CD4-positive, alpha-beta T cell treated with Interleukin-1 beta for 1 hour (primary cell): ENCODE measurements around the gene ANK3.

Source experiments
- DNase-seq, 2 donors: peaks; one replicate each; pipeline ENCODE4 v3.0.0-alpha.2; 2020 to 2022

ANK3 gene

DNA sequence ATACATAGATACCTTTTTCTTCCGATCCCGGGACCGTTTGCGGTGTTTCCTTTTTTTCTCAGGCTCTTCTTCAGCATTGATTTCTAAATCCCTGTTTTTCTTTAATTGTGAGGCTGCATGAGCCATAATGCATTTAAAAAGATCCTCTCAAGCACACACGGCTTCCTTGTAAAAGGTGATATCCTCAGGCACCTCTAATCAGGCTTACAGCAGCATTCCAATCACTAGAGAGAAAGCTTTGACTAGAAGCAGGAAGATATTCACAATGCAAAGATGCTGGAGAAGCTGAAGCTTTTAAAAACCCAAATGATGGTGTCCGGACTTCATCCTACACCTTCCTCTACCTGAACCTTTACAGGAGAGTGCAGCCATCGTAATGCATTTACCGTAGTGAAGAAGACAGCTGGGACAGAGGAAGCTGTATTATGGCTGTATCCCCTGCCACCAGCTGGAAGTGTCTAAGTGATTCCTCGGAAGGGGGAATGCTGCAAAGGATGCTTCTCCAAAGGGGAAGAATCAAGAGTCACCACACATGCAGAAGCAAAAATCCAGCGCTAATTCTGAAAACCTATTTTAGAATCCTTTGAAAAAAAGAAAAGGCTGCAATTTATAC is at the start of gene ANK3:
Gene ANK3 (minus strand): TSS at position 463 of the 613 bp plus-strand sequence. CDS start 337 bp downstream, at position 126.
- no peak for DNase-seq

DNA sequence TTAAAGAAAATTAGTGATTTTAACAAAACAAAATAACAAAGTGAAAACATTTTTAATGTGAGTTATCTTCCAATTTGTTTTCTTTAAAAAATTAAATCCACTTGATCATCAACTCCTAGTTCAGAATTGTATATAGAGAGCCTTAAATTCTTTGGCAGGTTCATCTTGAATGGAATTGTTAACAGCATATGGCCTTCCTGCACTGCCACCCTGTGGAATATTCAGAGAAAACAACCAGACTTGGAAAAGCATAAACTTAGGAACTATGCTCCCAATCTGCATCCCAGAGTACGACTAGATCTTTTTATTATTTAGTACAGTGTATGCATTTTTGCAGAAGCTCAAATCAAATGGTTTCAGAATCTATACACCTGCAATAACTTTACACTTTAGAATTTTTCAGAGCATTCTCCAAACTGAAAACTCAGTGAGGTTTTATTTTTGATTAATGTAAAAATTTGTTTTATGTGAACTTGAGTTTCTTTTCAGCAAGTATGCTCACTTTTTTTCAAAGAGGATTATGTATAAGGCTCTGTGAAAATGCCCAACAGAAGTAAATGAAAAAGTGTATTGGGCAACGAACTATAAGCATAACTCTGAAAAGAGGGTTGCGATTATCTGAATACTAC is 44.9 kb upstream of the ANK3 start:
- DNase-seq: peak; percentile 3 to 15

GRCh38 chr10:60433684-60434083 is 44.0 kb upstream of the ANK3 start:
- DNase-seq: no peak

DNA sequence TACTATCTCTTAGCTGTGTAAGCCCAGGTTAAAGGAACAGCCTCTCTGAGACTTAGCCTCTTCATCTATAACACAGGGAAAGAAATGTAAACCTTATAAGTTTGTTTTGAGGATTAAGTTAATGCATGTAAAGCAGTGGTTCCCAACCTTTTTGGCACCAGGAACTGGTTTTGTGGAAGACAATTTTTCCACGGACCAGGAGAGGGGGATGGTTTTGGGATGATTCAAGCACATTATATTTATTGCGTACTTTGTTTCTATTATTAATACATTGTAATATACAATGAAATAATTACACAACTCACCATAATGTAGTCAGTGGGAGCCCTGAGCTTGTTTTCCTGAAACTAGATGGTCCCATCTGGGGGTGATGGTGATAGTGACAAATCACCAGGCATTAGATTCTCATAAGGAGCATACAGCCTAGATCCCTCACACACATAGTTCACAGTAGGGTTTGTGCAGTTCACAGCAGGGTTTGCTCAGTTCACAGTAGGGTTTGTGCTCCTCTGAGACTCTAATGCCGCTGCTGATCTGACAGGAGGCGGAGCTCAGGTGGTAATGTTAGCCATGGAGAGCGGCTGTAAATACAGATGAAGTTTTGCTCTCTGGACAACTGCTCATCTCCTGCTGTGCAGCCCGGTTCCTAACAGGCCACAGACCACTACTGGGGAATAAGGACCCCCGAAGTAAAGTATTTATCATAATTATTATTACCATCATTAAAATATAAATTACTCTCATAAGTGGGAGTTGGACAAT is 41.3 kb upstream of the ANK3 start:
- no peak for DNase-seq

GRCh38 chr10:60430017-60430416 is 40.3 kb upstream of the ANK3 start:
- no peak for DNase-seq

GRCh38 chr10:60429084-60429849 is 39.6 kb upstream of the ANK3 start:
- no peak for DNase-seq

- DNase-seq: no peak
Observed at GRCh38 chr10:60428387-60428737, 38.7 kb upstream of the ANK3 start.

- no peak for DNase-seq
Observed at GRCh38 chr10:60427709-60428386, 38.2 kb upstream of the ANK3 start.

DNA sequence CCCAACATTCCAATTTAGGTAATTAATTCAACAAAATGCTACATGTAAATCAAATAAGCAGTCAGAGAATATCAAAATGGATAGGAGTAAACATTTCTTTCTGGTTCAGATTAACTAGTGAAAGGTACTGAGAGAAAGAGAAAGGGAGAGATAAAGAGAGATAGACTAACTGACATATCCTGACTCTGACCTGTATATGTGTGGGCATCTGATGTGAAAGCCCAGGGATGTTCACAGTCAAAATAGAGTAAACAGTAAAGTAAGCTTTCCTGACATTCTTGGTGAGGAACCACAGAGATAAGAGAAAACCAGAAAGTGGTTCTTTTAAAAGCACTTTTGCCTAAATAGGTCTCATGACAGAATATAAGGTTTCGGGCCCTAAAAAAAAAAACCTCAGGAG is 37.5 kb upstream of the ANK3 start:
- no peak for DNase-seq

GRCh38 chr10:60426425-60426824 is 36.8 kb upstream of the ANK3 start:
- DNase-seq: no peak

DNA sequence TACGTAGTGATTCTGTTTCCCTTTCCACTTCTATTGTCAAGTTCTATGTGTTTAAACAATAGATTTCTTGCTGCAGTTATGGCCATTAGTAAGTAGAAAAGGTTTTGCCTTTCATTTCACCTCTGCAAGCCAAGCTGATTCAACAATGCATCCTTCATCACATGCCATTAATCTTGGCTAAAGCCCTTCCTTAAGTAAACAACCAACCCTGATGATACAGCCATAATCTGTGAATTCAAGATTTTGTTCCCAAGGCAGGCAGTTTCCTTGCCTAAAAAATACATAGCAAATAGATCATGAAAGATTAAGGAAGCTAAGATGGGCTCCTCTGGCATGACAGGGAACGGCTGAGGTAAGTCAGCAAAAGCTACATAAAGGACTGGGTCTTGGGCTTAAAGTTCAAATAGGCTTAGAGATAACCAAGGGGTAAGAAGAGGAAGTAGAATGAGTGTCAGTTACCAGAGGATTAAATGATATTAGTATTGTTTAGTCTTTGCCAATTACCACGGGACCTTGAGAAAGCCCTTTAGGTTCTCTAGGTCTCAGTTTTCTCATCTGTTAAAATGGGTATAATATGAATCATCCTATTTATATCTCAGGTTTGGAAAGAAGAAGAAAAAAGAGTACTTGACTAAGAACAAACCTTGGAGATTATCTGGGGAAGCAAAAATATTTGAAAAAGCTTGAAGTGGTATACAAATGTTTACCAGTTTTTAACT is 35.9 kb upstream of the ANK3 start:
- DNase-seq: no peak

DNA sequence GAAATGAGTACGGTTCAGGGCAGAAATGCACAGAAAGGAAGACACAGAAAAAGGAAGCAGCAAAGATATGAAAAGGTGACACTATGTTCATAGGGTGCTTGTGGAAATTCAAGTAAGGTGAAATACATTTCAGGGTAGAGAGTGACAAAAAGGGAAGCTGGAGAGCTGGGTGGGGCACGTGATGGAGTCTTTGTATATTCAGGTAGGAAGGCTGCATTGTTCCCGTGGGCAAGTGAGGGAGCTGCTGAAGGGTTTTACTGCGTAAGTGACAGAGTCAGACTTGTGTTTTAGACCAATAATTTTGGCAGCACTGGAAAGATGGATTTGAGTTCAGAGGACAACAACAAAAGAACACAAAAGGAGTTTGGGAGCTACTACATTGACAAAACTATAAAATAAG is 35.3 kb upstream of the ANK3 start:
- DNase-seq: no peak

DNA sequence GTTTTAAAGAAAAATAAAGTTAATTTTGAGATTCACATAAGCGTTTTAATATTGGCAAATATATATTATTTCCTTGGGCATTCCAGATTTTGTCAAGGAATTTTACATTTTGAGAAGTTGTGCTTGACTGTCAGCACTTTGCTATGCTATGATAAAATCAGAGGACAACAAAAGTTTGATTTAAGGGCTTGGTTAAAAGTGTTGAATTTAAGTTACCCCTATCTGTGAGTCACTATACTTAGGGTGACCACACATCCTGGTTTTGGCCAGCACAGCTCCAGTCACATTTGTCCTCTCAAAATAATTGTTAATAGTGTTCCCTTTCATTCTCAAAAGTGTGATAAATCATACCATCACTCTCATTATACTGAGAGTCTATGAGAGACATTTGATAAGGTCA is 34.2 kb upstream of the ANK3 start:
- DNase-seq: no peak

GRCh38 chr10:60422809-60423208 is 33.1 kb upstream of the ANK3 start:
- no peak for DNase-seq

DNA sequence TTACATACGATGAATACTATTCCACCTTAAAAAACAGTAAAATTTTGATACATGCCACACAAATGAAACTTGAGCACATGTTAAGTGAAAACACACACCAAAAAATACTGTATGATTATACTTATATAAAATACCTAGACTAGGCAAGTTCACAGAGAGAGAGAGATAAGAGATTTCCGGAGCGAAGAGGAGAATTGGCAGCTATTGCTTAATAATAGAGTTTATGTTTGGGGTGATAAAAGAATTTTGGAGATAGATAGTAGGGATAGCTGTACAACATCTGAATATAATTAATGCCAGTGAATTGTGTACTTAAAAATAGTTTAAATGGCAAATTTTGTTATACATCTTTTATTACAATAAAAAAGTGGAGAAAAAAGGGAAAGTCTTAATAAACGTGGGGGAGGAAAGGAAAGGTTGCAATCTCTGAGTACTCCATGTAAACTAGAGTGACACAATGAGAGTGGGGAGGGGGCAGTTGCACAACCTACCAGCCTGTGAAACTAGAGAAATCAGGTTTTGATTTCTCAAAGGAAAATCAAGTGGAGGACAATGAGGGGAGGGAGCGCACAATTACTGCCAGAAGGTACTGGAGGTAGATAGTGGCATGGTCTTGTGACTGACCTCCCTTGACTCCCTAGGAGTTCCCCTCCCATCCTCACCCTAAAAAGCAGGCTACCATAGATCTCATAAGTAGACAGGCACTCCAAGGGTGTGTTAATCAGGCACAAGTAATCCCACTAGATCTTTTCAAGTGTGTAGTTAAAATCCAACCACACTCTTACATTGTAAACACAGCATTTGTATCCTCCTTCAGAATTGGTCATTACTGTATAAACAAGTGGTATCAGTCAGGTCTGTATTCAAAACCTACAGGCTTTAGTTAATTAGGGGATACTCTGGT is 31.6 kb upstream of the ANK3 start:
- DNase-seq: no peak

GRCh38 chr10:60419249-60419648 is 29.6 kb upstream of the ANK3 start:
- DNase-seq: no peak

DNA sequence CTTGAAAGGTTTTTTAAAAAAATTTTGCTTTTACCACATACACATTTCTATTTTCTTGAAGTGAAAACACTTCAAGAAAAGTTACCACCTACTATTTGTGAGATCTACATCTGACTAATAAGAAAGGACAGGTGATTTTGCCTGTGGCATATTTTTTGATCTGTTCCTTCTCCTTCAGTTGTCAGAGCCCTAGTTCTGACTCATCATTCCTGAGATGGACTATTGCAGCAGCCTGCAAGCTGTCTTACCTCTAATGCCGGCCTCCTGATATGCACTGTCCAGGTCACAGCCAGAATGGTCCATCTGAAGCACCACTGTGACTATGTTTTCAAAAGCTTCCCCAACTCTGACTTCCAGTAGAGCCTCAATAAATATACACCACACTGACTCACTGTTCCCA is 28.2 kb upstream of the ANK3 start:
- no peak for DNase-seq

DNA sequence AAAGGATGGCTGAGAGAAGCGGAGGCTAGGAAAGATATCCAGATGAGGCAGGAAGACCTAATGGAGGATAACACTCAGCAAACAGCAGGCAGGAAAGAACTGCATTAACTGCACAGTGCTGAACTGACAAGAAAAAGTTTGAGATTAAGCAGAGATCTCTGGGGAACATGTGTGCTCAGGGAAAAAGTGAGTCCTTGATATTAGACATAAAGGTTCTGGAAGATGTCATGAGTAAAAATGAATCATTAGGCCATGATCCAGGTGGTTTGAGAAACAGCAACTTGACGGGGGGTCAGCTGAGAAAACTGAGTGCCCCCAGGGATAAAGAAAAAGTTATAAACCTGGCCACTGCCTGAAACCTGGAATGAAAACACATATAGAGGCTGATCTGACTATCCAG is 27.3 kb upstream of the ANK3 start:
- no peak for DNase-seq

GRCh38 chr10:60414877-60415585 is 25.4 kb upstream of the ANK3 start:
- DNase-seq: no peak

GRCh38 chr10:60414111-60414510 is 24.4 kb upstream of the ANK3 start:
- no peak for DNase-seq
